Brain microvascular endothelial cell (primary cell): ENCODE results near the gene HDAC1.
"Not testable (repeated sequence)": the region's sequence is repeated elsewhere in the genome, so short reads cannot be mapped to it uniquely, and the experiment has no call there.

Experiments used
- DNase-seq: peaks from one replicate; pipeline ENCODE4 v3.0.0-alpha.2; 2020
- H3K27ac ChIP-seq: fragments of 250-450 bp; sonication (Bioruptor Pico); 2 replicates; pipeline ENCODE4 v1.5.1; 2020; ENCODE audit warnings: mild to moderate bottlenecking, moderate library complexity
- H3K27me3 ChIP-seq: fragments of 250-450 bp; sonication (Bioruptor Pico); replicated peaks from 2 replicates; pipeline ENCODE4 v1.5.1; 2020; ENCODE audit warnings: mild to moderate bottlenecking
- H3K36me3 ChIP-seq: fragments of 250-450 bp; sonication (Bioruptor Pico); replicated peaks from 2 replicates; pipeline ENCODE4 v1.5.1; 2020; ENCODE audit warnings: mild to moderate bottlenecking
- H3K4me3 ChIP-seq: 2 replicates; pipeline ENCODE4 v1.5.1; 2011; ENCODE audit warnings: low read depth, mild to moderate bottlenecking, control low read depth, low read length, moderate library complexity
- CTCF ChIP-seq: IDR thresholded peaks from 2 replicates; pipeline ENCODE4 v1.5.1; 2011; ENCODE audit warnings: low read depth, mild to moderate bottlenecking, moderate library complexity, low read length, control low read depth, inconsistent platforms; ENCODE audit errors: missing control alignments
- in situ Hi-C: cut with HindIII; loops from 2 replicates; pipeline ENCODE4 v1.10.0; 2017; ENCODE audit warnings: low sequenced_read_pairs, low pct_ligation_motif_present

HDAC1 gene

GRCh38 chr1:32249831-32250525 lies 41.9 kb upstream of the HDAC1 start:
- no peak for DNase-seq
- Histone ChIP-seq H3K27ac (no peak overlapping the region), H3K4me3 (no peak overlapping the region)

GRCh38 chr1:32250893-32251716 lies 40.8 kb upstream of the HDAC1 start, which contains the start of gene LCK:
TSS of gene LCK (plus strand) at chr1:32251265. CDS start at chr1:32274330, 23,065 bp downstream.
- in situ Hi-C loops: no loop called here
- DNase-seq: no peak
- no peak within 1 kb of the TSS for H3K27ac ChIP-seq

More at GRCh38 chr1:32249831-32250525, 41.9 kb upstream of the HDAC1 start:
- H3K36me3 ChIP-seq: no peaks in the 10 kb centered on the region
- TF ChIP-seq CTCF: no peak
- H3K27me3 ChIP-seq: no peaks in the 10 kb centered on the region
- in situ Hi-C loops: no loop called here

GRCh38 chr1:32255072-32256071 lies 36.5 kb upstream of the HDAC1 start:
- TF ChIP-seq CTCF: no peak

More at GRCh38 chr1:32250893-32251716, 40.8 kb upstream of the HDAC1 start, which contains the start of gene LCK:
- Histone ChIP-seq H3K4me3 (no peak within 1 kb of the TSS), H3K36me3 (no peaks in the 10 kb centered on the region), H3K27me3 (no peaks in the 10 kb centered on the region)
- TF ChIP-seq CTCF: no peak

GRCh38 chr1:32256473-32257226 lies 35.2 kb upstream of the HDAC1 start:
- no peak for TF ChIP-seq CTCF
- Histone ChIP-seq H3K27ac (no peak overlapping the region), H3K27me3 (no peaks in the 10 kb centered on the region), H3K36me3 (no peaks in the 10 kb centered on the region), H3K4me3 (no peak overlapping the region)
- in situ Hi-C loops: no loop called here
- no peak for DNase-seq

More at GRCh38 chr1:32255072-32256071, 36.5 kb upstream of the HDAC1 start:
- in situ Hi-C loops: no loop called here
- Histone ChIP-seq H3K27ac (no peak overlapping the region), H3K4me3 (no peak overlapping the region), H3K36me3 (no peaks in the 10 kb centered on the region), H3K27me3 (no peaks in the 10 kb centered on the region)
- DNase-seq: no peak

- DNase-seq: no peak
- no peaks in the 10 kb centered on the region for H3K36me3 ChIP-seq
- TF ChIP-seq CTCF: no peak
- in situ Hi-C loops: no loop called here
- H3K27me3 ChIP-seq: no peaks in the 10 kb centered on the region
- H3K27ac ChIP-seq: no peak overlapping the region
- H3K4me3 ChIP-seq: no peak overlapping the region
Observed at GRCh38 chr1:32257227-32257508, 34.7 kb upstream of the HDAC1 start.

GRCh38 chr1:32263236-32263593 lies 28.7 kb upstream of the HDAC1 start:
- H3K27me3 ChIP-seq, H3K27ac ChIP-seq, in situ Hi-C loops, H3K4me3 ChIP-seq, DNase-seq, H3K36me3 ChIP-seq: not testable (repeated sequence)
